Vagina (tissue), 2 donors: ENCODE measurements around the gene ACVRL1. TPM values are rescaled to one million over a fixed set of nuclear protein-coding genes. Genes with fewer than 3 reads are reported as not detected.
A peak's percentile ranks its signal among the peaks of the same experiment; 100 is the strongest.

Source experiments
- DNase-seq, 2 donors: peaks; one replicate each; pipeline ENCODE4 v3.0.0-alpha.2; 2017; ENCODE audit errors: extremely low spot score in 2 of 2
- H3K27ac ChIP-seq: fragments of 200-600 bp; sonication (generic); one replicate; pipeline ENCODE4 v1.5.1; 2019
- H3K27me3 ChIP-seq: fragments of 200-600 bp; sonication (generic); one replicate; pipeline ENCODE4 v1.5.1; 2019
- H3K36me3 ChIP-seq, 2 donors: fragments of 200-600 bp; sonication (generic); one replicate each; pipeline ENCODE4 v1.5.1; 2017 to 2019
- H3K4me1 ChIP-seq: fragments of 200-600 bp; sonication (generic); one replicate; pipeline ENCODE4 v1.5.1; 2019
- H3K4me3 ChIP-seq, 2 donors: fragments of 200-600 bp; sonication (generic); 1 replicate in 1 of 2; 2 replicates in 1 of 2; pipeline ENCODE4 v1.5.1; 2016 to 2019
- H3K9me3 ChIP-seq: fragments of 200-600 bp; sonication (generic); one replicate; pipeline ENCODE4 v1.5.1; 2019
- POLR2A ChIP-seq, 2 donors: fragments of 450-650 bp; IDR thresholded peaks; one replicate each; pipeline ENCODE4 v1.6.1; 2017; ENCODE audit warnings: antibody characterized with exemption in 2 of 2, mild to moderate bottlenecking in 2 of 2, moderate library complexity in 2 of 2
- POLR2AphosphoS5 ChIP-seq, 2 donors: sonication (generic); formaldehyde crosslinking; IDR thresholded peaks; one replicate each; pipeline ENCODE4 v1.9.0; 2017; ENCODE audit warnings: antibody characterized with exemption in 2 of 2, mild to moderate bottlenecking in 2 of 2, low read depth in 1 of 2; ENCODE audit not compliant: insufficient read depth in 1 of 2
- intact Hi-C: fragments of 100-400 bp; cut with DNase I; formaldehyde crosslinking; loops from one replicate; pipeline ENCODE4 v1.15.1; 2023
- total RNA-seq: library from RNA; depleted of rRNA; stranded (reverse); fragments of >200 nt; gene quantifications from one replicate; pipeline ENCODE4 v1.2.3, GENCODE V29; 2016
- TF ChIP-seq, protein P1 (sequence below), 3 experiments: fragments of 450-650 bp in 2 of 3; fragments of 200-600 bp in 1 of 3; sonication (generic) in 1 of 3; IDR thresholded peaks; one replicate each; pipeline ENCODE4 v1.5.1; 2017 to 2019; ENCODE audit warnings: antibody characterized with exemption in 3 of 3, mild to moderate bottlenecking in 2 of 3, moderate library complexity in 2 of 3

The ACVRL1 gene
- total RNA-seq, 1 donor from 2014 or later: 115 TPM

GRCh38 chr12:51951199-51951842 is 44.0 kb downstream of the ACVRL1 start, which contains the start of gene ACVR1B:
Gene ACVR1B, plus strand, starts transcription at chr12:51951699. Its CDS starts 45 bp downstream, at chr12:51951744.
- Histone ChIP-seq H3K9me3 (no peaks in the 10 kb centered on the region), H3K27ac (peak within 1 kb of the TSS; percentile 92), H3K4me3 (peak within 1 kb of the TSS; percentile 83 to 91), H3K27me3 (no peaks in the 10 kb centered on the region), H3K36me3 (no peaks in the 10 kb centered on the region), H3K4me1 (peaks cover 41% of the 10 kb centered on the region)
- TF ChIP-seq, protein P1, sequence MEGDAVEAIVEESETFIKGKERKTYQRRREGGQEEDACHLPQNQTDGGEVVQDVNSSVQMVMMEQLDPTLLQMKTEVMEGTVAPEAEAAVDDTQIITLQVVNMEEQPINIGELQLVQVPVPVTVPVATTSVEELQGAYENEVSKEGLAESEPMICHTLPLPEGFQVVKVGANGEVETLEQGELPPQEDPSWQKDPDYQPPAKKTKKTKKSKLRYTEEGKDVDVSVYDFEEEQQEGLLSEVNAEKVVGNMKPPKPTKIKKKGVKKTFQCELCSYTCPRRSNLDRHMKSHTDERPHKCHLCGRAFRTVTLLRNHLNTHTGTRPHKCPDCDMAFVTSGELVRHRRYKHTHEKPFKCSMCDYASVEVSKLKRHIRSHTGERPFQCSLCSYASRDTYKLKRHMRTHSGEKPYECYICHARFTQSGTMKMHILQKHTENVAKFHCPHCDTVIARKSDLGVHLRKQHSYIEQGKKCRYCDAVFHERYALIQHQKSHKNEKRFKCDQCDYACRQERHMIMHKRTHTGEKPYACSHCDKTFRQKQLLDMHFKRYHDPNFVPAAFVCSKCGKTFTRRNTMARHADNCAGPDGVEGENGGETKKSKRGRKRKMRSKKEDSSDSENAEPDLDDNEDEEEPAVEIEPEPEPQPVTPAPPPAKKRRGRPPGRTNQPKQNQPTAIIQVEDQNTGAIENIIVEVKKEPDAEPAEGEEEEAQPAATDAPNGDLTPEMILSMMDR (IDR thresholded peaks at IDR 0.05): no peak
- TF ChIP-seq POLR2A (IDR thresholded peaks at IDR 0.05) (peak in 1 of 2 donors; percentile 66), POLR2AphosphoS5 (IDR thresholded peaks at IDR 0.05; ENCODE audit: insufficient read depth in 1 of 2, low read depth in 1 of 2) (peak in 1 of 2 donors; percentile 78)
- peak in 1 of 2 donors; percentile 92 for DNase-seq
- intact Hi-C loops: no loop called here

GRCh38 chr12:51951843-51952722 is 44.8 kb downstream of the ACVRL1 start:
- TF ChIP-seq POLR2AphosphoS5 (IDR thresholded peaks at IDR 0.05; ENCODE audit: insufficient read depth in 1 of 2, low read depth in 1 of 2) (peak in 1 of 2 donors; percentile 38), POLR2A (IDR thresholded peaks at IDR 0.05) (no peak)
- TF ChIP-seq, protein P1 (IDR thresholded peaks at IDR 0.05): no peak
- no peaks in the 10 kb centered on the region for H3K9me3 ChIP-seq
- peak overlapping the region; percentile 83 to 91 for H3K4me3 ChIP-seq
- no peaks in the 10 kb centered on the region for H3K27me3 ChIP-seq
- H3K36me3 ChIP-seq: no peaks in the 10 kb centered on the region
- peaks cover 41% of the 10 kb centered on the region for H3K4me1 ChIP-seq
- peak in 1 of 2 donors; percentile 88 for DNase-seq
- H3K27ac ChIP-seq: peak overlapping the region; percentile 92
- intact Hi-C loops: no loop called here

DNA sequence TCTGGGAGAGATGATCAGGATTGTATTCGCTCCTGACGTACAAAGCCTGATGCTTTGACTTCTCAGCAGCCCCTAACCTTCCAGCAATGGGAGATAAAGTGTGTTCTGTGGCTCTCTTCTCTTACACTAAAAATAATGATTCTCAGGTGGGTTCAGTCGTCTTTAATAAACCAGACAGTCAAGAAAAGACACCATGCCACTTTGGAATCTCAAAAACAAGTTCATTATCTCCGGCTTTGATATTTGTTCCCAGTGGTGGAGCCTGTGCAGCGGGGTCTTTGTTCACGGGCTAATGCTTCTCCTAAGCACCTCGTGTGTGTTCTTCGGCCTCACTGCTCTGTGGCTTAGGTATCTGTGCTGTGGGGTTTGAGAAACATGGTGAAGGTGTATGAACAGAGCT is 45.8 kb downstream of the ACVRL1 start:
- intact Hi-C loops: no loop called here
- H3K9me3 ChIP-seq: no peaks in the 10 kb centered on the region
- peak in 1 of 2 donors; percentile 72 for DNase-seq
- no peaks in the 10 kb centered on the region for H3K27me3 ChIP-seq
- H3K27ac ChIP-seq: peak overlapping the region; percentile 92
- TF ChIP-seq, protein P1 (IDR thresholded peaks at IDR 0.05): no peak
- TF ChIP-seq POLR2AphosphoS5 (IDR thresholded peaks at IDR 0.05; ENCODE audit: insufficient read depth in 1 of 2, low read depth in 1 of 2) (no peak), POLR2A (IDR thresholded peaks at IDR 0.05) (no peak)
- H3K4me3 ChIP-seq: peak overlapping the region; percentile 83 to 91
- no peaks in the 10 kb centered on the region for H3K36me3 ChIP-seq
- peaks cover 48% of the 10 kb centered on the region for H3K4me1 ChIP-seq

DNA sequence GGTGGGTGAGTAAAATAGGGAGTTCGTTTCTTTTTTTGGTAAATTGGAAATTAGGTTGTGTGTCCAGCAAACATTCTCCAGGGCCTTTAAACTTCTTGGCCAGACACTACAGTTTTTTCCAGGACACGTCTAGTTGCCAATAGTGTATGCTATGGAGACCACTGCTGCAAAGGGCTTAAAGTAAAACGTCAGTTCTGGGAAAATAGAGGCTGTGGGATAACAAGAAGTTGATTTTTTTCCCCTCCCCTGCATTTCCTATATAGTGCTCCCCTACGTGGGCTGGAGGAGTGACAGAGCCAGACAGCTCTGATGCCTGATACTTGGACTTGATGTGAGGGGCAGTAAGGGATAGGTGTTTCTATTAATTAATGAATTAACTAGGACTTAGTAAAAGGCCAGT is 46.6 kb downstream of the ACVRL1 start:
- peak overlapping the region; percentile 15 to 91 for H3K4me3 ChIP-seq
- peak in 1 of 2 donors; percentile 64 for DNase-seq
- H3K27me3 ChIP-seq: no peaks in the 10 kb centered on the region
- H3K4me1 ChIP-seq: peaks cover 52% of the 10 kb centered on the region
- no peaks in the 10 kb centered on the region for H3K36me3 ChIP-seq
- intact Hi-C loops: no loop called here
- no peaks in the 10 kb centered on the region for H3K9me3 ChIP-seq
- TF ChIP-seq, protein P1 (IDR thresholded peaks at IDR 0.05): no peak
- TF ChIP-seq POLR2AphosphoS5 (IDR thresholded peaks at IDR 0.05; ENCODE audit: insufficient read depth in 1 of 2, low read depth in 1 of 2) (no peak), POLR2A (IDR thresholded peaks at IDR 0.05) (no peak)
- H3K27ac ChIP-seq: peak overlapping the region; percentile 92
